HepG2 (cell line): ENCODE data around the gene DDI2. TPM values are rescaled to one million over a fixed set of nuclear protein-coding genes. Genes with fewer than 3 reads are reported as not detected.

Experiments
- ARNTL ChIP-seq: sonication (generic); formaldehyde crosslinking; IDR thresholded peaks from 2 replicates; pipeline ENCODE4 v1.4.0; 2020; ENCODE audit warnings: mild to moderate bottlenecking, missing genetic modification reagents
- CTCF ChIP-seq: sonication (generic); formaldehyde crosslinking; IDR thresholded peaks from 2 replicates; pipeline ENCODE4 v1.5.0; 2020; ENCODE audit warnings: mild to moderate bottlenecking, missing genetic modification reagents, moderate library complexity
- GFI1 ChIP-seq: sonication (generic); formaldehyde crosslinking; IDR thresholded peaks from 2 replicates; pipeline ENCODE4 v1.5.0; 2020; ENCODE audit warnings: missing genetic modification reagents, mild to moderate bottlenecking, borderline replicate concordance
- GTF2F1 ChIP-seq: fragments of 150-350 bp; IDR thresholded peaks from 2 replicates; pipeline ENCODE4 v1.6.1; 2014; ENCODE audit warnings: low read length
- MXD4 ChIP-seq: IDR thresholded peaks from 2 replicates; pipeline ENCODE4 v1.6.1; 2016; ENCODE audit warnings: mild to moderate bottlenecking, missing biosample characterization, missing genetic modification reagents
- PAWR ChIP-seq: sonication (generic); formaldehyde crosslinking; IDR thresholded peaks from 2 replicates; pipeline ENCODE4 v1.4.0; 2020; ENCODE audit warnings: missing genetic modification reagents, mild to moderate bottlenecking, borderline replicate concordance
- RBAK ChIP-seq: sonication (generic); formaldehyde crosslinking; IDR thresholded peaks from 2 replicates; pipeline ENCODE4 v1.5.1; 2020; ENCODE audit warnings: mild to moderate bottlenecking, missing genetic modification reagents
- RFXANK ChIP-seq: IDR thresholded peaks from 2 replicates; pipeline ENCODE4 v1.6.1; 2016
- RORA ChIP-seq: sonication (generic); formaldehyde crosslinking; IDR thresholded peaks from 2 replicates; pipeline ENCODE4 v1.5.0; 2020; ENCODE audit warnings: mild to moderate bottlenecking, missing genetic modification reagents, moderate library complexity
- SRSF1 ChIP-seq: fragments of 200-400 bp; formaldehyde crosslinking; optimal IDR thresholded peaks from 2 replicates; pipeline ENCODE3; 2017; ENCODE audit warnings: mild to moderate bottlenecking, low read depth, low read length, moderate library complexity
- STAG1 ChIP-seq: sonication (generic); formaldehyde crosslinking; IDR thresholded peaks from 2 replicates; pipeline ENCODE4 v1.4.0; 2020; ENCODE audit warnings: missing genetic modification reagents
- ZBTB44 ChIP-seq: sonication (generic); formaldehyde crosslinking; IDR thresholded peaks from 2 replicates; pipeline ENCODE4 v1.4.0; 2020; ENCODE audit warnings: missing genetic modification reagents
- ZNF318 ChIP-seq: sonication (generic); formaldehyde crosslinking; IDR thresholded peaks from 2 replicates; pipeline ENCODE4 v1.4.0; 2020; ENCODE audit warnings: mild to moderate bottlenecking, missing genetic modification reagents
- ZNF569 ChIP-seq: sonication (generic); formaldehyde crosslinking; IDR thresholded peaks from 2 replicates; pipeline ENCODE4 v1.5.0; 2020; ENCODE audit warnings: mild to moderate bottlenecking, missing genetic modification reagents, moderate library complexity, borderline replicate concordance
- ZNF570 ChIP-seq: sonication (generic); formaldehyde crosslinking; IDR thresholded peaks from 2 replicates; pipeline ENCODE4 v1.4.0; 2020; ENCODE audit warnings: mild to moderate bottlenecking, missing genetic modification reagents, borderline replicate concordance
- ZNF652 ChIP-seq: IDR thresholded peaks from 2 replicates; pipeline ENCODE4 v1.6.1; 2016; ENCODE audit warnings: low read depth, borderline replicate concordance
- ZNF772 ChIP-seq: sonication (generic); formaldehyde crosslinking; IDR thresholded peaks from 2 replicates; pipeline ENCODE4 v1.5.0; 2020; ENCODE audit warnings: mild to moderate bottlenecking, missing genetic modification reagents
- ZNF83 ChIP-seq: sonication (generic); formaldehyde crosslinking; IDR thresholded peaks from 2 replicates; pipeline ENCODE4 v1.4.0; 2020; ENCODE audit warnings: missing genetic modification reagents, mild to moderate bottlenecking, borderline replicate concordance
- polyA plus RNA-seq, 8 experiments: library from polyadenylated mRNA; depleted of rRNA in 3 of 8; stranded (reverse) in 7 of 8; unstranded in 1 of 8; fragments of >200 nt; fragmentation: Illumina TruSeq in 4 of 8; extraction: Trizol in 4 of 8; gene quantifications; 2 replicates each; pipeline versions ENCODE4 v1.2.1 to v1.2.3, GENCODE V29; 2011 to 2016; ENCODE audit warnings: low read depth in 4 of 8, missing spikeins in 1 of 8, mixed read lengths in 1 of 8; ENCODE audit not compliant: insufficient read depth in 1 of 8
- total RNA-seq, 5 experiments: library from RNA; depleted of rRNA; stranded (reverse); fragments of >200 nt; fragmentation: Illumina TruSeq; extraction: Trizol; gene quantifications; 2 replicates each; pipeline ENCODE4 v1.2.3, GENCODE V29; 2016; ENCODE audit warnings: low read depth in 1 of 5

DDI2 gene
- total and polyA plus RNA-seq, 2 of the 13 experiments (the other 11 are each of a cell fraction or from before 2014, with no cell fraction given), result 8.5 to 25.7 TPM

GRCh38 chr1:15605398-15606383 lies 11.6 kb upstream of the DDI2 start (continued):
- no peak for TF ChIP-seq CTCF (CRISPR knock-in tag)
- no peak for TF ChIP-seq PAWR (CRISPR knock-in tag)
- TF ChIP-seq ZNF569 (CRISPR knock-in tag), result no peak
- TF ChIP-seq STAG1 (CRISPR knock-in tag), result no peak
- TF ChIP-seq SRSF1, result no peak
- no peak for TF ChIP-seq MXD4
- no peak for TF ChIP-seq ZNF652 (CRISPR knock-in tag)
- 0 out of 2 replicates have a peak, but pooled peaks have one; percentile 24 for TF ChIP-seq GFI1
- no peak for TF ChIP-seq ARNTL (CRISPR knock-in tag)
- TF ChIP-seq ZNF570 (CRISPR knock-in tag), result no peak
- TF ChIP-seq RFXANK, result no peak
- TF ChIP-seq ZNF83, result no peak
- TF ChIP-seq RORA, result no peak
- no peak for TF ChIP-seq ZNF772 (CRISPR knock-in tag)
- TF ChIP-seq ZBTB44 (CRISPR knock-in tag), result no peak
- TF ChIP-seq RBAK (CRISPR knock-in tag), result no peak
- TF ChIP-seq ZNF318 (CRISPR knock-in tag), result no peak
- TF ChIP-seq GTF2F1, result no peak
